Lung (tissue), 12 donors: Measurements from ENCODE around the gene ANKRD22. TPM values are rescaled to one million over a fixed set of nuclear protein-coding genes. Genes with fewer than 3 reads are reported as not detected.
"Not testable (repeated sequence)": the region's sequence is repeated elsewhere in the genome, so short reads cannot be mapped to it uniquely, and the experiment has no call there.

Experiments used
- ATAC-seq: fragments of 200-7000 bp; cut with Tn5 transposase; one replicate; pipeline ENCODE4 v1.9.1; 2020; ENCODE audit warnings: moderate number of reproducible peaks; ENCODE audit not compliant: insufficient read depth, low FRiP score
- DNase-seq, 3 donors: peaks; one replicate each; pipeline ENCODE4 v3.0.0-alpha.2; 2013 to 2017
- H3K27ac ChIP-seq, 2 donors: one replicate each; pipeline ENCODE4 v1.5.1; 2013; ENCODE audit warnings: mild to moderate bottlenecking in 2 of 2, moderate library complexity in 2 of 2, control low read depth in 1 of 2, inconsistent platforms in 1 of 2, low read depth in 1 of 2, low read length in 1 of 2
- H3K27me3 ChIP-seq, 3 donors: one replicate each; pipeline ENCODE4 v1.5.1; 2013; ENCODE audit warnings: low read length in 2 of 3; ENCODE audit not compliant: control insufficient read depth in 3 of 3, insufficient read depth in 3 of 3
- H3K36me3 ChIP-seq, 4 donors: one replicate each; pipeline ENCODE4 v1.5.1; 2013; ENCODE audit warnings: low read length in 4 of 4, mild to moderate bottlenecking in 1 of 4, moderate library complexity in 1 of 4; ENCODE audit not compliant: control insufficient read depth in 4 of 4, insufficient read depth in 4 of 4
- H3K4me1 ChIP-seq, 5 donors: one replicate each; pipeline ENCODE4 v1.5.1; 2013; ENCODE audit warnings: low read length in 5 of 5, mild to moderate bottlenecking in 2 of 5, moderate library complexity in 1 of 5; ENCODE audit not compliant: control insufficient read depth in 5 of 5, insufficient read depth in 5 of 5
- H3K4me3 ChIP-seq: one replicate; pipeline ENCODE4 v1.5.1; 2013; ENCODE audit warnings: mild to moderate bottlenecking, control low read depth, moderate library complexity
- H3K9ac ChIP-seq, 2 donors: one replicate each; pipeline ENCODE4 v1.5.1; 2013; ENCODE audit warnings: low read length in 2 of 2, control low read depth in 1 of 2; ENCODE audit not compliant: insufficient read depth in 1 of 2
- H3K9me3 ChIP-seq, 4 donors: one replicate each; pipeline ENCODE4 v1.5.1; 2013; ENCODE audit warnings: low read length in 3 of 4, mild to moderate bottlenecking in 1 of 4, moderate library complexity in 1 of 4; ENCODE audit not compliant: control insufficient read depth in 4 of 4, insufficient read depth in 3 of 4
- WGBS, 2 donors: extraction: QIAGEN DNeasy Blood & Tissue Kit; methylation state at CpG; one replicate each; pipeline ENCODE4 v1.1.7; 2013; 5-methylcytosine and 5-hydroxymethylcytosine counted together
- polyA plus RNA-seq, 2 donors: library from polyadenylated mRNA; stranded (reverse); fragments of 200-250 nt; gene quantifications; one replicate each; pipeline ENCODE4 v1.2.1, GENCODE V29; 2013
- total RNA-seq, 2 donors: library from RNA; depleted of rRNA in 1 of 2; stranded (reverse); fragments of >200 nt in 1 of 2; gene quantifications; one replicate each; pipeline ENCODE4 v1.2.1, GENCODE V29; 2014 to 2021
- TF ChIP-seq, protein P1 (sequence below): IDR thresholded peaks from 2 replicates; pipeline ENCODE4 v1.5.1; 2012; ENCODE audit warnings: mild to moderate bottlenecking; ENCODE audit errors: control extremely low read depth, extremely low read depth
- donor health status: control.
- donor health status: control.
- donor health status: Bipolar disorder and iron deficiency.
- donor health status: healthy.
- donor health status: DM: yes; HTN: yes; CAD: no.

The ANKRD22 gene
- total and polyA plus RNA-seq, 4 donors: 1.1 to 23.1 (median 3.4) TPM

DNA sequence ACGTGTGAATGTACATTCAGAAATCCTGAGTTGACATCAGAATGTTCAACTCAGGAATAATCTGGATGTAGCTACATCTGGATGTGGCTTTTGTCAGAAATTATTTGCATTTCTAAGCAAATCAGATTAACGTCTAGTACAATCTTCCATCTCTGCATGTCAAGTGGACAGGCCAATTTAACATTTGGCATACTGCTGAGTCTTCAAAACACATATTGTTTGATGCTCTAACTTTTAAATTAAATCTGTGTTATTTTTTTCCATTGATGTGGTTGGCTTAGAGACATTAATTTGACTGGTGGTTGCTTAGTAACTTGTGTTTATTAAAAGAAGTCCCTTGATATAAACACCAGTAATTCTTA, 31.8 kb upstream of the ANKRD22 start:
- no peaks in the 10 kb centered on the region for H3K36me3 ChIP-seq
- peaks cover 0 to 55% (median 3%) of the 10 kb centered on the region in 5 donors for H3K4me1 ChIP-seq
- H3K27ac ChIP-seq: no peak overlapping the region
- no peaks in the 10 kb centered on the region for H3K27me3 ChIP-seq
- H3K9me3 ChIP-seq: no peaks in the 10 kb centered on the region
- WGBS, 2 donors: 77 to 80% methylated on average over 2 of the region's 2 CpGs
- no peak overlapping the region for H3K4me3 ChIP-seq
- H3K9ac ChIP-seq: no peak overlapping the region
- TF ChIP-seq, protein P1, sequence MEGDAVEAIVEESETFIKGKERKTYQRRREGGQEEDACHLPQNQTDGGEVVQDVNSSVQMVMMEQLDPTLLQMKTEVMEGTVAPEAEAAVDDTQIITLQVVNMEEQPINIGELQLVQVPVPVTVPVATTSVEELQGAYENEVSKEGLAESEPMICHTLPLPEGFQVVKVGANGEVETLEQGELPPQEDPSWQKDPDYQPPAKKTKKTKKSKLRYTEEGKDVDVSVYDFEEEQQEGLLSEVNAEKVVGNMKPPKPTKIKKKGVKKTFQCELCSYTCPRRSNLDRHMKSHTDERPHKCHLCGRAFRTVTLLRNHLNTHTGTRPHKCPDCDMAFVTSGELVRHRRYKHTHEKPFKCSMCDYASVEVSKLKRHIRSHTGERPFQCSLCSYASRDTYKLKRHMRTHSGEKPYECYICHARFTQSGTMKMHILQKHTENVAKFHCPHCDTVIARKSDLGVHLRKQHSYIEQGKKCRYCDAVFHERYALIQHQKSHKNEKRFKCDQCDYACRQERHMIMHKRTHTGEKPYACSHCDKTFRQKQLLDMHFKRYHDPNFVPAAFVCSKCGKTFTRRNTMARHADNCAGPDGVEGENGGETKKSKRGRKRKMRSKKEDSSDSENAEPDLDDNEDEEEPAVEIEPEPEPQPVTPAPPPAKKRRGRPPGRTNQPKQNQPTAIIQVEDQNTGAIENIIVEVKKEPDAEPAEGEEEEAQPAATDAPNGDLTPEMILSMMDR: no peak
- DNase-seq (peak in 2 of 3 donors; percentile 25 to 45), ATAC-seq (no peak)

DNA sequence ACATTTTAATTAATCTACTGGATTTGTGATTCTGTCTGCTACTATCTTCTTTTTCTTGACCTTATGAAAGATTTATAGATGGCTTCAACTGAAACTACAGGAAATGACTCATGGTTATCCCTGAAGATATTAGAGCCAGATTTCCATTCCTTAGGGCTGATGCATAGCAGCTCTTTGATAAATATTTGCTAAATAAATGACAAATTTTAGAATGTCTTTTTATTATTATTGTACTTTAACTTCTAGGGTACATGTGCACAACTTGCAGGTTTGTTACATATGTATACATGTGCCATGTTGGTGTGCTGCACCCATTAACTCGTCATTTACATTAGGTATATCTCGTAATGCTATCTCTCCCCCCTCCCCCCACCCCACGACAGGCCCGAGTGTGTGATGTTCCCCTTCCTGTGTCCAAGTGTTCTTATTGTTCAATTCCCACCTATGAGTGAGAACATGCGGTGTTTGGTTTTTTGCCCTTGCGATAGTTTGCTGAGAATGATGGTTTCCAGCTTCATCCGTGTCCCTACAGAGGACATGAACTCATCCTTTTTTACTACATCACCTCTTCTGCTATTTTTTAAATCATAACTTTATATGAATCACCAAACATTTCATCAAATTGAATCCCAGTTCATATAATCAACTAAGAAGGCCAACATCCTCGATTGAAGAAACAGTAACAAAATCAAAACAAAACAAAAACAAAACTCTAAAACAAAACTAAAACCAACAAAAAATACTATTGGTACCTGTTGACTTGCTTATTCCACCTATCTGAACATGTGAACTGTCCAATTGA, 31.2 kb upstream of the ANKRD22 start:
- peaks cover 0 to 49% (median 3%) of the 10 kb centered on the region in 5 donors for H3K4me1 ChIP-seq
- peak in 1 of 3 donors; percentile 45 for DNase-seq
- peak overlapping the region in 1 of 2 donors; percentile 64 for H3K27ac ChIP-seq
- WGBS, 2 donors: 66 to 69% methylated on average over 8 of the region's 8 CpGs
- not testable (repeated sequence) for H3K27me3 ChIP-seq, H3K9ac ChIP-seq, H3K4me3 ChIP-seq, H3K36me3 ChIP-seq, ATAC-seq, H3K9me3 ChIP-seq

DNA sequence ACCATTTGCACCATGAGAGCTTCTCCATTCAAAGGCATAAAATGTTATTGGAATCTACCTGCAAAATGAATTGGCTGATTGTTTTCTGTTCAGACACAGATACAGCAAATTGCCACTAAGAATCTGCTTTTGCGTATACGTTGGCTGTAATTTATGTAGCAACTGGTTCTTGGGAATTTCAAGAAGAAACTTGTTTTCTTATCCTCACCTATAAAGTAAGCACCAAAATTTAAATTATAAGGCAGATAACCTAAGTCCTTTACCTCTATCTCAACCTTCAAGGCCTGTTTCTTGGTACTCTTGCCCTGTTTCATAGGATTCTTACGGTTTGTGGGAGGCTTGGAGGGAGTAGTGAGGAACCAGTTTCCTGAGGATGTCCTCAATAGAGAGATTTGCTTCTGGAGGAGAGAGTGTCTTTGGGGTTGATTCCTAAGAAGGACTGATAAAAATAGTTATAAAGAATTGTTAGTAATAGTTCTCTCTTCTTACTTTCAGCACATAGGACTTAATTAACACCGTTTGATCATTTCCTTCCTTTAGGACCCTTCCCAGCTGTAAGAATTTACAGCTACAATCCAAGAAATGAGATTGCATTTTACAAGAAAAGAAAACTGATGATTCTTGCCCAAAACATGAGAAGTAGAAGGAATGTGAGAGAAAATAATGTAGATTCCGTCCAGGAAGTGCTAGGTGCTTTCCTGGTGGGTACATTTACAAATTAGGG, 30.4 kb upstream of the ANKRD22 start:
- peak in 2 of 3 donors; percentile 29 to 45 for DNase-seq
- Histone ChIP-seq H3K36me3 (no peaks in the 10 kb centered on the region), H3K27me3 (no peaks in the 10 kb centered on the region), H3K9me3 (peaks cover 0 to 2% (median 0%) of the 10 kb centered on the region in 4 donors), H3K9ac (peak overlapping the region in 1 of 2 donors; percentile 51), H3K4me3 (no peak overlapping the region), H3K27ac (peak overlapping the region in 1 of 2 donors; percentile 64), H3K4me1 (peaks cover 0 to 46% (median 3%) of the 10 kb centered on the region in 5 donors)
- ATAC-seq: no peak
- TF ChIP-seq, protein P1: no peak
- WGBS, 2 donors: 64 to 69% methylated on average over 5 of the region's 5 CpGs

DNA sequence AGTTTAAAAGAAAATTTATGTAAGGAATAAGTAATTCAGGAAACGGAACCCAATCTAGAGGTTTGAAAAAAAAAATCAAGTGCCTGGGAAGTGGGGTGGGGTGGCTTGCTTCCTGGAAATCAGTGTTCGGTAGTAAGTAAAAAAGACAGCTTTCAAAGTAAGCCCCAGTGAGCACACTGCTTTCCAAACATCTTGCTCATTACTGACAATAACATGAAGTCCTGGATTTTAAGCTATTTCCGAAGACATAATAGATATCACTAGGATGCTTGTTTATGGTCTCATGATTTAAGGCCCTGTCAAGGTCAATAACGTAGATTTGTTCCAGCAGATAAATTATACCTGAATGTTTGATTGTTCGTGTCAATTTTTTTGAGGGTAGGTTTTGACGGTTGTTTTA, 29.7 kb upstream of the ANKRD22 start:
- Histone ChIP-seq H3K27me3 (no peaks in the 10 kb centered on the region), H3K9ac (peak overlapping the region; percentile 60 to 83), H3K9me3 (peaks cover 0 to 2% (median 0%) of the 10 kb centered on the region in 4 donors), H3K36me3 (no peaks in the 10 kb centered on the region), H3K27ac (peak overlapping the region in 1 of 2 donors; percentile 76), H3K4me1 (peaks cover 0 to 45% (median 2%) of the 10 kb centered on the region in 5 donors), H3K4me3 (peak overlapping the region; percentile 31)
- TF ChIP-seq, protein P1: no peak
- ATAC-seq: no peak
- WGBS, 2 donors: 29 to 34% methylated on average over 6 of the region's 6 CpGs
- DNase-seq: peak in 2 of 3 donors; percentile 54 to 66
